GM21737 (cell line): ENCODE results near the gene STXBP6.

ENCODE experiments used
- ATAC-seq: cut with Tn5 transposase; IDR thresholded peaks from one replicate; pipeline ENCODE4 v1.9.1; 2021; ENCODE audit warnings: mild to moderate bottlenecking, moderate library complexity; ENCODE audit not compliant: unreplicated experiment

The STXBP6 gene

DNA sequence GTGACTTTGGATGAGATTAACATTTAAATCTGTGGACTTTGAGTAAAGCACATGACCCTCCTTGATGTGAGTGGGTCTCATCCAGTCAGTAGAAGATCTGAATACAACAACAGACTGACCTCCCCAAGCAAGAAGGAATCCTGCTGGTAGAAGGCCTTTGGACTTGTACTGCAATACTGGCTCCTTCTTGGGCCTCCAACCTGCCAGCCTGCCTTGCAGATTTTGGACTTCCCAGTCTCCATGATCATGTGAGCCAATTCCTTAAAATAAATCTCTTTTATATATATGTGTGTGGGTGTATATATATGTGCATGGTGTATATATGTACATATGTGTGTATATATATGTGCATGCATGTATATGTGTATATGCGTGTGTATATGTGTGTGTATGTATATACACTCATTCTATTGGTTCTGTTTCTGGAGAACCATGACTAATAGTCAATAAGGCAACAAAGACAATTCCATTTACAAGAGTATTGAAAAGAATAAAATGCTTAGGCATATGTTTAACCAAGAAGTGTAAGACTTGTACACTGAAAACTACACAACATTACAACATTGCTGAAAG is 183.8 kb downstream of the STXBP6 start:
- ATAC-seq: no peak

DNA sequence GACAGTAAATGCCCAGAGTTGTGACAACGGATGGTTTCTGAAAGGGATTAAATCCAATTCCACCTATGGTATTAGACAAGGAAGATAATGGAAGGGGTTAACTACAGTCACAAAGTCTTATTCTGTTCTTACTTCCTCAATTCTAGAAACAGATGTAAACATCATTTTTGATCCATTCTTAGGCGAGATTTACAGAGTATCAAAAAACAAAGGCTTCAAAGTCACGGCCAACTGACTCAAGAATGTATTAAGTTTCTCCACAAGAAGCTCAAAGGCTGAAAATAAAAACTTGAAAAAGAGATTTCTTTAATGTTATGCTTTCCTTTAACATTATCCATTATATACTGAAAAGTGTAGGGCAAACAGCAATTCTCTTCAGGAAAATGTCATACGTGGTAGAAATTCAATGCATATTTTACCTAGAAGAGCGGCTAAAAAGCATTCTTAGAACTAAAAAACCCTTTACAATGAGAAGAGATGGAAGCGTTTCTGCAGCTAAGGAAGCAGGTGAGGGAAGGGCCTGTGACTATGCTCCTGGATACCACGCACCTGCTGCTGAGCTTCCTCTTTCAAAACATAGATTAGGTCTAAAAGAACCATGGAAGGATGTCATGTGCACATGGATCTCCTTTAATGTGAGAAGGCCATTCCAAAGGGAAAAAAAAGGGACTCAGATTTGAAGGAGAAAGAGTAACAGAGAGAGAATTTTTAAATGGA is 185.8 kb downstream of the STXBP6 start:
- no peak for ATAC-seq

DNA sequence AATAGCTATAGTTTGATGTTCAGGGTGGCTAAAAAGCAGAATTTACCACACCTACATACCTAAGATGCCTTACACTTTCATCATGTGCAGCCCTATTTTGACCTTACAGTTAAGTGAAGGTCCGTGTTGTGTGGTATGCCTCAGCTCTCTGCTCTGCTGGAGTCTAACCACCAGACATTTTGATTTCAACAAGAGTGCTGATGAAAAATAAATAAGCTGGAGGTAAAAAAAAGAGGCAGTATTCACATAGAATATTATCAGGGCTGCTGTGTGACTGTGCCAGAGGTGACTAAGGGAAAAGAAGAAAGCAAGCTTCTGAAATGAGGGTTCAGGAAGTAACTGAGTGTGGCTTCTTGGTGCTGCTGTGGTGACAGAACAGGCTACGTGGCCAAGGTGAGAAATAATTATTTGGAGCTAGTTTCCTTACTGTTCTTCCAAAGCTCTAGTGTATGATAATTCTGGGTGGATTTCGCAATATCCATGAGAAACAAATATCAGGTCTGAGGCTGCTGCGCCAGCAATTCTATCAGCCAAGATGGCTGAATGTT is 188.8 kb downstream of the STXBP6 start:
- ATAC-seq: no peak

DNA sequence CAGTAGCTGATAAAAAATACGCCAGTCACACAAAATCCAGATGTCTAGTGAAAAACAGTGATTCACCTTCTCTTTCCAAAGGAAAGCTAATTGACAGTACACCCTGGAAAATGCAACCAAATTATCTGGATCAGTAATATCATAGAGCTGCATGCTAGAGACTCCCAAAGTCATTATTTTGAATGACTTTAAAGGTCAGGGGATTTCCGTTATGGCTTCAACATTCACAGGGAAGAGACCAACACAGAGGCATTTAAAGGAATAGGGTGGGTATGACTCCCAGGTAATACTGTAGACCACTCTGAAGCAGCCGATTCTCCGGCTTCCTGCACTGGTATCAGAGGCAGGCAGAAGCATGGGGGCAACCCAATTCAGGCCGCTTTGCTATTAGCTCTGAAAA is 190.4 kb downstream of the STXBP6 start:
- no peak for ATAC-seq

DNA sequence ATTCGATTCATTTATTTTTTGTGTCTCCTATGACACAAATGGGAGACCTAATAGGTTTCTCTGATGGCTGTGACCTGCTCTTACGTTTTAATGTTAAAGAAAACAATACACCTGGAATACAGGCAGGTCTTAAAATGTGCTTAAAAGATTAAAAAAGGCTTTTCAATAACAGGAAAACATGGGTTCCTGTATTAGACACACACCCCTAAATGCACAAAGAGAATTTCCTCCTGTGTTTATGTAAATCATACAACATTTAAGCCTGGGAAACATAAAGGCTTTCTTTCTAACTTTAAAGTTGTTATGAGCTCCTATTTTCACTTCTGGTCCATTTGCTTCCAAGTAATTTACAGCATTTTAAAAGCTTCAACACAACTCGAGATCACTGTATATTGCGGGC is 191.3 kb downstream of the STXBP6 start:
- ATAC-seq: no peak

DNA sequence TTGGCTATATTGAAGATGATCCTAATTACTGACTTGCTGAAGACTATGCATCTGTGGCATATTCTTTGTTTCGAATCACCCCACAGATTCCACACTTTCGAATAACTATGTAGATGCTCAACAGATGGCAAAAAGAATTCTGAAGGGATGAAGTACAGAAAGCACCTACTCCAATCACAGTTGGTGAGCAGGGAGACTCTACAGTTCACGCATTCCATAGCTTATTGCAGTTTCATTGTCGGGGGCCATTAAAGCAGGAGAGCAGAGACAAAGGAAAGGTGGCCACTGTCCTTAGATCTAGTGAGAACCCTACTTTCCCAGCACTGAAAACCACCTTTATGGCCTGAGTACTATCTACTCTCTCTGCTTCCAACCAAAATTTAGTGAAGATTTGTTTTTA is 191.9 kb downstream of the STXBP6 start:
- no peak for ATAC-seq

DNA sequence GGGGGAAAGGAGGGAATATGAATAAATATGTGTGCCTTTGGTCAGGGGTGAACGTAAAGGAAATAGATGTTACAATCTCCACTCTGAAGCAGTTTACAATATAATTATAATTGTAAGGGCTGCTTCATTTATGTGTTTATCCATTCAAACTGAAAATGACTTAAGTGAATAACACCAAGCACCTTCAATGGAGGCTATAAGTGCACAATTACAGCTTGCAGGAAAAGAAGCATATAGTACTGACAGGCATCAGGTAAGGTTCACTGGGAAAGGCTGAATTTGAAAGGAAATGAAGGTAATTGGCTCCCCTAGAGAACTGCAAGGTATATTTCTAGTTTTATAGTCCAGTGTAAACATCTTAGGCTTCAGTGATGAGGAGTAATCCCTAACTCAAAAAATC is 192.7 kb downstream of the STXBP6 start:
- no peak for ATAC-seq

DNA sequence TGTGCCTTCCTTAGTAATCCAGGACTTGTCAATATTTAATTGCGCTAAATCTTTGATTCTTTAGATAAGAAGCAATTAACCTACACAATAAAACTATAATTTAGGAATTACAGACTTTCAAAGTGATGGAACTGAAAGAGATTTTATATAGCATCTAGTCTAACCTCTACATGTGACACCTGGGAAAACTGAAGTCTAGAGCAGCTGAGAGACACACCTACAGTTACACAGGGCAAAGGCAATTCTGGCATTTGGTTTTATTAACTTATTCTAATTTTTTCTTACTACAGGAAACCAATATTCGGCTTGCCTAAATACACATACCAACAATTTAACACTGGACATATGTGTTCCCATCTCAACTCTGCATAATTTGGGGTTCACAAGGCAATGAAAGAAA is 196.5 kb downstream of the STXBP6 start:
- ATAC-seq: no peak

DNA sequence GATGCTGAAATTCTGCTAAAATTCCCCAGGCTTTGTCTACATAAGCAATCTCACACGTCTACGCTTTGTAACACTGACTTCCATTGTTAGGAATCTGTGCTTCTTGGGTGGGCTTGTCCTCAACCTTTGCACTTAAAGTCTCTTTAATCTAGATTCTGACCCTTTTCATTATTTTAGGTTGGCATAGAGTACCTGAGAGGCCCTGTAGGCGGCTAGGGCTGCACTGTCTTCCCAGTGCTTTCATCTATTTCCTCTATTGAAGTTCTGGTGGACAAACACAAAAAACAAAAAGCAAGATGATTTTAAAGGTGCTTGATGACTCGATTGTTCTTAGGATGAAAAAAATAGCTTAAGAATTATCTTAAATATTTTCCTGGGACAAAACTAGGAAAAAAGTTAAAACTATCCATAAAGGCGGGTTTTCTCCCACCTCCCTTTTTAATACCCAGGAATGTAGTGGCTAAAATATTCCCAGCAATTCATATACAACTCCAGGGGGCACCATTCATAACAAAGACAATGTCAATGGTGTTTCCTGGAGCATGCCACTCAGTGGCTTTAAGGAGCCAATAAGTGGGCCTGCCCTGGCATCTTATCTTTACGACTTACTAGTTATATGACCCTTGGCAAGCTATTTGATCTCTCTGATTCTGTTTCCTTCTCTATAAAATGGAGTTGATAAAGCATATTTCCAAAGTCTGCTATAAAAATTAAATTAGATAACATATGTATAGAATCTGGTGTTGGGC is 197.5 kb downstream of the STXBP6 start:
- ATAC-seq: no peak

DNA sequence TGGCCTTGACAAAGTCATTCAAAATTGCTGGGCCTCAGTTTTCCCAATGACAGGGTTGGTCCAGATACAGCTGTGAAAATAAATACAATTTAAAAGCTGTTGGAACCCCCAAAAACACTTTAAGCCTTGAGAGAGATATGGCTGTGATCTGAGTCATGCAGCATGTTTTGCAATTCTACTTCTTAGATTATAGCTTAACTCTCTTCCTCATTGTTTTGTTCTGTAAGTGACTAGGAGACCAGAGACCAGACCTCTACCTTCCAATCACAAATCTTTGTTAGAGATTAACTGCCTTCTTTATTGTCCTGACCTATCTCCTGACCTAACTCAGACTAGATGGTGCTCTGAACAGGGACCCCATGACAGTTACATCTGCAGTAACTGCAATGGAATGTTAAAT is 198.1 kb downstream of the STXBP6 start:
- no peak for ATAC-seq

DNA sequence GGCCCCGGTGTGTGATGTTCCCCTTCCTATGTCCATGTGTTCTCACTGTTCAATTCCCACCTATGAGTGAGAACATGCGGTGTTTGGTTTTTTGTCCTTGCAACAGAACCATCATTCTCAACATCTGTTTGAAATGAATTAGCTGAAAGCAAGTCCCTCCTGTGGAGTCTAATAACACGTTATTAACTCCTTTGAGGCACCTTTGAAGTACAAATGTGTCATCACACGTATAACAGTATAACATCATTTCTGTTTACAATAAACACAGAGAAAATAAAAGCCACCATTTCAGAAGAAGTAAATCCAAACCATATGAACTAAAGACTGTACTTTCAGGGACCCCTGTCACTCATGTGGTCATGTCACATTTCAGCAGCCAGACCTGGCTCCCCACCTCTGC is 198.5 kb downstream of the STXBP6 start:
- no peak for ATAC-seq

DNA sequence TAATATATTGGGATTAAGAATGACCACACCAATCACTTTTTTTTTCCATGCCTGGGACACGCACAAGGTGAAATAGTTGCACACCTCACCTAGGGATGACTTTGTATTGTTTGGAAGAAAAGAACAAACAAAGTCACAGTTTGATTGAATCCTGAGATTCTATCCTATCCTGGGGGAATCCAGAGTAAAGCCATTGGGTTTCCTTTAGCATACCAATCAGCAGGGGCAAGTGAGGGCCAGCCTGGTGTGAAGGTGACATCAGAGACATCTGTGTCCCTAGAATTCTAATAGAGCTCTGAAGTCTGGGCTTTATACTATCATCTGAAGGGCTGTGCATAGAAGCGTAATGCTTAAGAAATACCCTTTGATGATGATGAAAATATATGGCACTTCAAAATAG is 199.9 kb downstream of the STXBP6 start:
- no peak for ATAC-seq

DNA sequence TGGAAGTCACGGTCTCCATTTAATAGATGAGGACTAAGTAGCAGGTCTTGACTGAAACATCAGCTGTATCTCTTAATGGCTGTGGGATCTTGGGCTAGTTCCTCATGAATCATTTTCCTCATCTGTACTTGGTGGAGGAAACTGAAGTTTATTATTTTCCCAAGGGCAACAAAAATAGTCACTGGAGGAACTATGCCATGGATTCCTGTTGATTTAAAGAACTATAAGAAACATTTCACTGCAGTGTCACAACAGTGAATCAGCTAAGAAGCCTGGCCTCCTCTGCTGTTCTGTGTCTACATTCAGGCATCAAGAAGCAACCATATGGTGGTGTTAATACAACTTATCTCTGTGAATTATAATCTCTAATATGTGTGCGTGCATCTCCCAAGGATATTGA is 200.5 kb downstream of the STXBP6 start:
- ATAC-seq: no peak

DNA sequence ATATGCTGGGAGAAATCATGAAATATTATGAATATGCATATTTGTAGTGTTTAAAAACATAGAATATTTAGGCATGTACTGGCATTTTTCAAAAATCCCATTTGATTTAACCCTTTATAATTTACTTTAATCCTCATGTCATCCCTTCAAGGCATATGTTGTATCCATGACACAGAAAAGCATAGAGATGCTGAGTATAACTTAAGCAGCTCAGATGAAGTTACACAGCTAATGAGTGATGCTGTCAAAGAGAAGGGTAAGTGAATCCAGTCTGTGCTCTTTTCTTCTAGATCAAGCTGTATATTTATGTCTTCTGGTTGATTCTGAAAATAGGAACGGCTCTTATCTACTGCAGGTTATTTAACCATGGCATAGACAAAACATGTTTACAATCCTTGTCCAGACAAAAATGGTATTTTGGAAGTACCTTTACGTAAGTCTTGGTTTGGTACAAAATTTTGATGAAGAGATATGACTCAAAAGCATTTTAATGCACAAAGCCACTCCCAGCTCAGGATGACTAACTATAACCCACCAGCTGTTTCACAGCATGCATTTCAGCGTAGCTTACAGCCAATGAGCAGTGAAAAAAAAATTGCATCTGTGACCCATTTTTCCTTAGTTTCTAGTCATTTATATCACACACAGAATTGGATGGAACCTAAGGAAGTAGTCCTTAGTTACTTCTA is 201.7 kb downstream of the STXBP6 start:
- ATAC-seq: no peak

DNA sequence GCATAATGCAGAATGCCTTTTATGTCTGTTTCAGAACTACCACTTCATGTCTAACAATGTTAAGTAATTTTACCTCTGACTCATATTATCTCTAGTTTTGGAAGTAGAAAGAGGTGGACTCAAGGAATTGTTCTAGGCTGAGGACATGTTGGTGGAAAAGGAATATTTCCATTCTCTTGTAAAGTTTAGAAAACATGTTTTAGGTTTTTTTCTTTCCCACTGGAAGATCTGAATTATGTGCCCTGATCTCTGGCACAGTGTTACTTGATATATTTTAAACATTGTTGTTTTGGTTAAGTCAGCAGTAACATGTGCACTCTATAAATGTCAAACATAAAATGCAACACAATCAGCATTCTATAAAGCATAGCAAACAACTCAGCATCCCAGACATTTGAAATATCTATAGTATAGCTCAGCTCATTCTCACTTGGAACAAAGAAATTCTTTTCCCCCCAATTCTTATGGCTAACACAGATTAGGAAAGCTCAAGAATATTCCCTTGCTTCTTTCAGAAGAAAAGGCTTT is 202.3 kb downstream of the STXBP6 start:
- ATAC-seq: no peak

DNA sequence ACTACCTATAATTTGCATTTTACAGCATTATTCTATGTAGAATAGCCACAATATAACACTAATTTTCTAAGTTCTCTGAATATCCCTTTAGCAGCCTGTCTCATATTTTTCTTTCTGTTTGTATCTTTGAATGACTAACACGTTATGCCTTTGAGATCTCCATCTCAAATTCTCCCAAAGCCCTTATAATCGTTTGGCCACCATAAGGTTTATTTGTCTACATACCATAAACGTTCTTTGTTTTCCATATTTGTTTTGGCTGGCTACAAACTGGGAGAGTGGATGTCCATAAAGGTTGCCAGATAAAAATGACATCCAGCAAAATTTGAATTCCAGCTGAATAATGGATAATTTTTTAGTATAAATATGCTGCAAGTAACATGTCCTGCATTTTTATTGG is 203.7 kb downstream of the STXBP6 start:
- no peak for ATAC-seq

DNA sequence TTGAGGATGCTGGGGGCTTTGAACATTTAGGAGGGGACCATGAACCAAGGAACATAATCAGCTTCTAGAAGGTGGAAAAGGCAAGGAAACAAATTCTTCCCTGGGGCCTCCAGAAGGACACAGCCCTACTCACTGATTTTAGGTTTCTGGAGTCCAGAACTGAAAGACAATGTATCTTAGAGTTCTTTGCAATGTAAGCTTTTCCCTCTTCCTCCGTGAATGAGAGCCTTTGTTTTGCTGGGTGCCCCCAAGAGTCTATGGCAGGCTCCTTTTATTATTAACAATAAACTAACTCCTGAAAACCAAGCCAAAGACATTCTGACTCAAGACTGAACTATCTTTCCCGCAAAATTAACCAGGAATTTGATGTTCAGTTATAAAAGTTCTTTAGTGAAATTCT is 204.1 kb downstream of the STXBP6 start:
- ATAC-seq: no peak

DNA sequence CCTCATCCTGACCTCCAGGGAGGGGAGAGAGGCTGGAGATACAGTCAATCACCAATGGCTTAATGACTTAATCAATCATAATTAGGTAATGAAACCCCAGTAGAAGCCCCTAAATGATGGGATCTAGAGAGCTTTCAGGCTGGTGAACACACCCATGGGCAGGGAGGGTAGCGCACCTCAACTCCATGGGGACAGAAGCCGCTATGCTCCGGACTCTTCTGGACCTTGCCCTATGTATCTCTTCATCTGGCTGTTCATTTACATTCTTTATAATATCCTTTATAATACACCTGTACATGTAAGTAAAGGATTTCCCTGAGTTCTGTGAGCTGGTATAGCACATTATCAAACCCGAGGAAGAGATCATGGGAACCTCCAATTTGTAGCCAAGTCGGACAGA is 205.9 kb downstream of the STXBP6 start:
- ATAC-seq: no peak

DNA sequence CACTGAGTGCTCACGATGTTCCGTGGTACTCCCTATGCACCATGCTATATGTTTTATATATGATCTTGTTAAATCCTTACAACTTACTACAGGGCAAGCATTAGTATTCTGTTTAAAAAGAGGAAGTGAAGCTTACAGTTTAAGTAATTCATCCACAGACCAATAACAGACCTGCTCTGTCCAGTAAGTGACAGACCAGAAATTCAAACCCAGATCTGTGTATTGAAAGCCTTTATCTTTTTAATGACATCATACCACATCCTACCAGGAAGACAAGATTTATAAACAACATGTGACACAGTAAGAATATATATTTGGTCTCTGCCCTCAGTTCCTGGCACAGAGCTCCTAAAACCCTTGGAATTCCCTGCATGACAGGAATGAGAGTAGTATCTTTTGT is 206.5 kb downstream of the STXBP6 start:
- ATAC-seq: peak; percentile 90

DNA sequence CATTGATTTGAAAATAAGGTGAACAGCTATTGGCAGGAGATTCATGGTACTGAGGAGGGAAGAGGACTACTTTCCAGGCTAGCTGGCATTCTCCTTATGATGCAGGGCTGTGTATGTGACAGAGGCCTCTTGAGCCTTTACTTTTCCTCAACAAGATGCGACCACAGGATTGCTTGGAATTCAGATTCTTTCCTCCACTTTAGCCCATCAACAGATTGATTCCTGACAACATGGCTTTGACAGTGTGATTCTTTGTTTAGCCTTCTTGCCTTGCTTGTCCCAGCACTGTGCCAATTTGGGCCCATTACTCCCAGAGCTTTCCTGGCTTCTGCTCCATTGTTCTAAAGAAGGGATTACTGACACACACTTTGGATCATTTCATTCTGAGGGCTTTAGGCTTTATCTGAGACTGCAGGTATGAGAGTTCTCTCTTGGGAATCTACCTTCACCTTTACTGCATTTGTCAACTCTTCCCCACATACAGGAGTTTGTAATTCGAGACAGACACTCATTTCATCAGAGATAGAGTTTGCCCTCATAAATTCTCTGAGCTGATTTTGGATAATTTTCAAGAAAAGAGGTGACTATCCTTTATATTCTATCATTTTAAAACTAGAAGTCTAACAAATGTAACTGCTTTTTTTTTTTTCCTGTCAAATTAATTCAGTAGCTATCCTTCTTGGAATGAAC is 209.6 kb downstream of the STXBP6 start:
- ATAC-seq: no peak
